HepG2 (cell line): ENCODE measurements around the gene ETHE1. TPM values are rescaled to one million over a fixed set of nuclear protein-coding genes. Genes with fewer than 3 reads are reported as not detected.

Experiments used
- GLI4 ChIP-seq: sonication (generic); formaldehyde crosslinking; IDR thresholded peaks from 2 replicates; pipeline ENCODE4 v1.5.1; 2020; ENCODE audit warnings: missing genetic modification reagents, mild to moderate bottlenecking, moderate library complexity, borderline replicate concordance
- MED13 ChIP-seq: sonication (generic); formaldehyde crosslinking; IDR thresholded peaks from 2 replicates; pipeline ENCODE4 v1.5.0; 2020; ENCODE audit warnings: missing genetic modification reagents
- NFKBIZ ChIP-seq: IDR thresholded peaks from 2 replicates; pipeline ENCODE4 v1.6.1; 2018; ENCODE audit warnings: missing genetic modification reagents, missing compliant biosample characterization
- NFYB ChIP-seq: sonication (generic); formaldehyde crosslinking; IDR thresholded peaks from 2 replicates; pipeline ENCODE4 v1.4.0; 2020; ENCODE audit warnings: missing genetic modification reagents
- PHF5A ChIP-seq: IDR thresholded peaks from one replicate; pipeline ENCODE4 v1.6.1; 2018; ENCODE audit warnings: low read depth, missing genetic modification reagents; ENCODE audit not compliant: unreplicated experiment
- POLR2AphosphoS2 ChIP-seq: IDR thresholded peaks from 2 replicates; pipeline ENCODE4 v1.6.1; 2011; ENCODE audit warnings: low read depth, low read length, improper control_type of control experiment
- RFX1 ChIP-seq: fragments of 450-650 bp; IDR thresholded peaks from 2 replicates; pipeline ENCODE4 v1.6.1; 2017
- RFX5 ChIP-seq: IDR thresholded peaks from 2 replicates; pipeline ENCODE4 v1.6.1; 2011; ENCODE audit warnings: low read depth, low read length, improper control_type of control experiment
- TAF1 ChIP-seq: sonication (generic); formaldehyde crosslinking; IDR thresholded peaks from 2 replicates; pipeline ENCODE4 v1.4.0; 2020; ENCODE audit warnings: missing genetic modification reagents
- ZFP1 ChIP-seq: IDR thresholded peaks from 2 replicates; pipeline ENCODE4 v1.6.1; 2016
- ZFX ChIP-seq: sonication (generic); formaldehyde crosslinking; IDR thresholded peaks from 2 replicates; pipeline ENCODE4 v1.4.0; 2020; ENCODE audit warnings: mild to moderate bottlenecking, low read depth, missing genetic modification reagents, moderate library complexity
- ZFY ChIP-seq: sonication (generic); formaldehyde crosslinking; IDR thresholded peaks from 2 replicates; pipeline ENCODE4 v1.4.0; 2020; ENCODE audit warnings: missing genetic modification reagents
- ZNF557 ChIP-seq: sonication (generic); formaldehyde crosslinking; IDR thresholded peaks from 2 replicates; pipeline ENCODE4 v1.4.0; 2020; ENCODE audit warnings: missing genetic modification reagents
- ZNF609 ChIP-seq: sonication (generic); formaldehyde crosslinking; IDR thresholded peaks from 2 replicates; pipeline ENCODE4 v1.4.0; 2020; ENCODE audit warnings: mild to moderate bottlenecking, missing genetic modification reagents, borderline replicate concordance
- ZNF615 ChIP-seq: sonication (generic); formaldehyde crosslinking; IDR thresholded peaks from 2 replicates; pipeline ENCODE4 v1.5.0; 2020; ENCODE audit warnings: mild to moderate bottlenecking, missing genetic modification reagents, borderline replicate concordance
- polyA plus RNA-seq, 8 experiments: library from polyadenylated mRNA; depleted of rRNA in 3 of 8; stranded (reverse) in 7 of 8; unstranded in 1 of 8; fragments of >200 nt; fragmentation: Illumina TruSeq in 4 of 8; extraction: Trizol in 4 of 8; gene quantifications; 2 replicates each; pipeline versions ENCODE4 v1.2.1 to v1.2.3, GENCODE V29; 2011 to 2016; ENCODE audit warnings: low read depth in 4 of 8, missing spikeins in 1 of 8, mixed read lengths in 1 of 8; ENCODE audit not compliant: insufficient read depth in 1 of 8
- total RNA-seq, 5 experiments: library from RNA; depleted of rRNA; stranded (reverse); fragments of >200 nt; fragmentation: Illumina TruSeq; extraction: Trizol; gene quantifications; 2 replicates each; pipeline ENCODE4 v1.2.3, GENCODE V29; 2016; ENCODE audit warnings: low read depth in 1 of 5
- TF ChIP-seq, protein P1 (sequence below): sonication (generic); formaldehyde crosslinking; IDR thresholded peaks from 2 replicates; pipeline ENCODE4 v1.5.0; 2020; ENCODE audit warnings: missing genetic modification reagents
- TF ChIP-seq, protein P2 (sequence below): sonication (generic); formaldehyde crosslinking; IDR thresholded peaks from 2 replicates; pipeline ENCODE4 v1.5.0; 2020; ENCODE audit warnings: mild to moderate bottlenecking, missing genetic modification reagents
- TF ChIP-seq, protein P3 (sequence below): IDR thresholded peaks from 2 replicates; pipeline ENCODE4 v1.6.1; 2016; ENCODE audit warnings: low read depth, borderline replicate concordance
- TF ChIP-seq, protein P4 (sequence below): sonication (generic); formaldehyde crosslinking; IDR thresholded peaks from 2 replicates; pipeline ENCODE4 v1.5.1; 2020; ENCODE audit warnings: missing genetic modification reagents, mild to moderate bottlenecking, borderline replicate concordance

Gene ETHE1
- total and polyA plus RNA-seq, 2 of the 13 experiments (the other 11 are each of a cell fraction or from before 2014, with no cell fraction given): 32.5 to 58.4 TPM

- TF ChIP-seq NFYB (CRISPR knock-in tag) (no peak), RFX1 (no peak), ZNF609 (no peak), ZNF557 (CRISPR knock-in tag) (no peak), MED13 (CRISPR knock-in tag) (no peak), NFKBIZ (CRISPR knock-in tag) (no peak), ZFY (CRISPR knock-in tag) (peak; percentile 51), POLR2AphosphoS2 (no peak), ZFP1 (CRISPR knock-in tag) (no peak), GLI4 (CRISPR knock-in tag) (no peak), RFX5 (no peak), TAF1 (CRISPR knock-in tag) (peak; percentile 39; the same call in 1 of the 2 replicates), ZFX (peak; percentile 49), ZNF615 (CRISPR knock-in tag) (no peak), PHF5A (CRISPR knock-in tag) (no peak)
- TF ChIP-seq, protein P1, sequence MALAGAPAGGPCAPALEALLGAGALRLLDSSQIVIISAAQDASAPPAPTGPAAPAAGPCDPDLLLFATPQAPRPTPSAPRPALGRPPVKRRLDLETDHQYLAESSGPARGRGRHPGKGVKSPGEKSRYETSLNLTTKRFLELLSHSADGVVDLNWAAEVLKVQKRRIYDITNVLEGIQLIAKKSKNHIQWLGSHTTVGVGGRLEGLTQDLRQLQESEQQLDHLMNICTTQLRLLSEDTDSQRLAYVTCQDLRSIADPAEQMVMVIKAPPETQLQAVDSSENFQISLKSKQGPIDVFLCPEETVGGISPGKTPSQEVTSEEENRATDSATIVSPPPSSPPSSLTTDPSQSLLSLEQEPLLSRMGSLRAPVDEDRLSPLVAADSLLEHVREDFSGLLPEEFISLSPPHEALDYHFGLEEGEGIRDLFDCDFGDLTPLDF (CRISPR knock-in tag): no peak
- TF ChIP-seq, protein P2, sequence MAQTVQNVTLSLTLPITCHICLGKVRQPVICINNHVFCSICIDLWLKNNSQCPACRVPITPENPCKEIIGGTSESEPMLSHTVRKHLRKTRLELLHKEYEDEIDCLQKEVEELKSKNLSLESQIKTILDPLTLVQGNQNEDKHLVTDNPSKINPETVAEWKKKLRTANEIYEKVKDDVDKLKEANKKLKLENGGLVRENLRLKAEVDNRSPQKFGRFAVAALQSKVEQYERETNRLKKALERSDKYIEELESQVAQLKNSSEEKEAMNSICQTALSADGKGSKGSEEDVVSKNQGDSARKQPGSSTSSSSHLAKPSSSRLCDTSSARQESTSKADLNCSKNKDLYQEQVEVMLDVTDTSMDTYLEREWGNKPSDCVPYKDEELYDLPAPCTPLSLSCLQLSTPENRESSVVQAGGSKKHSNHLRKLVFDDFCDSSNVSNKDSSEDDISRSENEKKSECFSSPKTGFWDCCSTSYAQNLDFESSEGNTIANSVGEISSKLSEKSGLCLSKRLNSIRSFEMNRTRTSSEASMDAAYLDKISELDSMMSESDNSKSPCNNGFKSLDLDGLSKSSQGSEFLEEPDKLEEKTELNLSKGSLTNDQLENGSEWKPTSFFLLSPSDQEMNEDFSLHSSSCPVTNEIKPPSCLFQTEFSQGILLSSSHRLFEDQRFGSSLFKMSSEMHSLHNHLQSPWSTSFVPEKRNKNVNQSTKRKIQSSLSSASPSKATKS (CRISPR knock-in tag): no peak
- TF ChIP-seq, protein P3, sequence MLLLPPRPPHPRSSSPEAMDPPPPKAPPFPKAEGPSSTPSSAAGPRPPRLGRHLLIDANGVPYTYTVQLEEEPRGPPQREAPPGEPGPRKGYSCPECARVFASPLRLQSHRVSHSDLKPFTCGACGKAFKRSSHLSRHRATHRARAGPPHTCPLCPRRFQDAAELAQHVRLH (CRISPR knock-in tag): no peak
- TF ChIP-seq, protein P4, sequence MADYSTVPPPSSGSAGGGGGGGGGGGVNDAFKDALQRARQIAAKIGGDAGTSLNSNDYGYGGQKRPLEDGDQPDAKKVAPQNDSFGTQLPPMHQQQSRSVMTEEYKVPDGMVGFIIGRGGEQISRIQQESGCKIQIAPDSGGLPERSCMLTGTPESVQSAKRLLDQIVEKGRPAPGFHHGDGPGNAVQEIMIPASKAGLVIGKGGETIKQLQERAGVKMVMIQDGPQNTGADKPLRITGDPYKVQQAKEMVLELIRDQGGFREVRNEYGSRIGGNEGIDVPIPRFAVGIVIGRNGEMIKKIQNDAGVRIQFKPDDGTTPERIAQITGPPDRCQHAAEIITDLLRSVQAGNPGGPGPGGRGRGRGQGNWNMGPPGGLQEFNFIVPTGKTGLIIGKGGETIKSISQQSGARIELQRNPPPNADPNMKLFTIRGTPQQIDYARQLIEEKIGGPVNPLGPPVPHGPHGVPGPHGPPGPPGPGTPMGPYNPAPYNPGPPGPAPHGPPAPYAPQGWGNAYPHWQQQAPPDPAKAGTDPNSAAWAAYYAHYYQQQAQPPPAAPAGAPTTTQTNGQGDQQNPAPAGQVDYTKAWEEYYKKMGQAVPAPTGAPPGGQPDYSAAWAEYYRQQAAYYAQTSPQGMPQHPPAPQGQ (CRISPR knock-in tag): no peak
These were observed 1.8 kb downstream of the ETHE1 start (continued) for GRCh38 chr19:43524922-43525835.
